C4-2B (cell line): ENCODE data around the gene PISD.

Experiments used
- H3K27ac ChIP-seq: fragments of 450-650 bp; 2 replicates; pipeline ENCODE4 v1.5.1; 2017
- CTCF ChIP-seq: fragments of 450-650 bp; conservative IDR thresholded peaks from 2 replicates; pipeline ENCODE4 v1.5.1; 2017; ENCODE audit warnings: mild to moderate bottlenecking
- ZFX ChIP-seq: fragments of 450-650 bp; IDR thresholded peaks from 2 replicates; pipeline ENCODE4 v1.6.1; 2017

PISD gene

GRCh38 chr22:31615940-31616314, 46.1 kb downstream of the PISD start:
- no peak overlapping the region for H3K27ac ChIP-seq

GRCh38 chr22:31615491-31615860, 46.5 kb downstream of the PISD start:
- H3K27ac ChIP-seq = no peak overlapping the region
- TF ChIP-seq CTCF = no peak
- TF ChIP-seq ZFX = no peak

More at GRCh38 chr22:31615940-31616314, 46.1 kb downstream of the PISD start:
- TF ChIP-seq CTCF = no peak

GRCh38 chr22:31614781-31615490, 47.1 kb downstream of the PISD start:
- H3K27ac ChIP-seq = no peak overlapping the region

GRCh38 chr22:31613904-31614296, 48.1 kb downstream of the PISD start:
- TF ChIP-seq ZFX (no peak), CTCF (no peak)
- no peak overlapping the region for H3K27ac ChIP-seq

More at GRCh38 chr22:31614781-31615490, 47.1 kb downstream of the PISD start:
- no peak for TF ChIP-seq ZFX
- no peak for TF ChIP-seq CTCF

GRCh38 chr22:31613286-31613903, 48.6 kb downstream of the PISD start:
- no peak for TF ChIP-seq ZFX
- no peak for TF ChIP-seq CTCF
- H3K27ac ChIP-seq = no peak overlapping the region

GRCh38 chr22:31612891-31613285, 49.1 kb downstream of the PISD start:
- no peak for TF ChIP-seq CTCF
- TF ChIP-seq ZFX = no peak
- H3K27ac ChIP-seq = no peak overlapping the region

GRCh38 chr22:31611061-31611760, 50.8 kb downstream of the PISD start:
- no peak for TF ChIP-seq ZFX
- no peak for TF ChIP-seq CTCF
- no peak overlapping the region for H3K27ac ChIP-seq
